LNCAP (cell line): ENCODE data around the gene TAOK2.

Experiments used
- TF ChIP-seq, protein P1 (sequence below): fragments of 450-650 bp; IDR thresholded peaks from 2 replicates; pipeline ENCODE4 v1.5.1; 2017; ENCODE audit warnings: mild to moderate bottlenecking

TAOK2 gene

DNA sequence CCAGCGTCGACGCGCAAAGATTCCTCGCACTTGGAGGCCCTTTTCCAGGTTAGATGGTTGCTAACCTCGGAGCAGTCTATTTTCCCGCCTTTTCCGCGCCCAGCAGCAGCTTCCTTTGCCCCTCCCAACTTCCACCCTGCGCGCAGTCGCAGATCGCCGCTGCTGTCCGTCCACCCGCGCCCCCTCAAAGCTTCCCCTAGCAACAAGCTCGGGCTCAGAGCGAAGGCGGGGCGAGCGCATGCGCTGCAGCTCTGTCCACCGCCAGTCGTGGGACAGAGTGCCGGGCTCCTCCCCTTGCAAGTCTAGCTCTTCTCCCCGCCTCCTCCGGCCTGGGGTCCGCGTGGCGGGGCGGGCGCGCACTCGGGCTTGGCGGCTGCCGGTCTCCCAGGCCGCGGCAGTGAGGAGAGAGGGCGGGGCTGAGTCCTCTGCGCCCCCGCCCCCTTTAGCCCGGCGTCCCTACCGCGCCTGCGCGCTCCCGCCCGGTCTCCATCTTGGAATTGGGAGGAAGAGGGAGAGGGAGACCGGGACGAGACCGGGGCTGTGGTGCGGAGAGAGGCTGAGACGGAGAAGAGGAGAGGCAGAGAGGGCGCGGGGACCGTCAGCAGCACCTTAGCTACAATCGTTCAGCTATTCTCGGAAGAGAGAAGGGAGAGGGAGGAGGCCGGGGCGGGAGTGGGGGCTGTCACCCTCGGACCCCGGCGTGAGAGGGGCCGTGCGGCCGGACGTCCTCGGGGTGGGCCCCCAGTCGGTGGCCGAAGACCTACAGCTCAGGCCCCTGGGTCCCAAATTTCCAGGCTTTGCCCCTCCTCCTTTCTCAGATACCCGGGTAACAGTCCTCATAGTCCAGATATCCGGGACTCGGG is at the start of gene TAOK2:
TSS of gene TAOK2 (plus strand) at position 485 of the 863 bp plus-strand sequence. CDS start 3,905 bp downstream, outside the sequence.
- TF ChIP-seq, protein P1, sequence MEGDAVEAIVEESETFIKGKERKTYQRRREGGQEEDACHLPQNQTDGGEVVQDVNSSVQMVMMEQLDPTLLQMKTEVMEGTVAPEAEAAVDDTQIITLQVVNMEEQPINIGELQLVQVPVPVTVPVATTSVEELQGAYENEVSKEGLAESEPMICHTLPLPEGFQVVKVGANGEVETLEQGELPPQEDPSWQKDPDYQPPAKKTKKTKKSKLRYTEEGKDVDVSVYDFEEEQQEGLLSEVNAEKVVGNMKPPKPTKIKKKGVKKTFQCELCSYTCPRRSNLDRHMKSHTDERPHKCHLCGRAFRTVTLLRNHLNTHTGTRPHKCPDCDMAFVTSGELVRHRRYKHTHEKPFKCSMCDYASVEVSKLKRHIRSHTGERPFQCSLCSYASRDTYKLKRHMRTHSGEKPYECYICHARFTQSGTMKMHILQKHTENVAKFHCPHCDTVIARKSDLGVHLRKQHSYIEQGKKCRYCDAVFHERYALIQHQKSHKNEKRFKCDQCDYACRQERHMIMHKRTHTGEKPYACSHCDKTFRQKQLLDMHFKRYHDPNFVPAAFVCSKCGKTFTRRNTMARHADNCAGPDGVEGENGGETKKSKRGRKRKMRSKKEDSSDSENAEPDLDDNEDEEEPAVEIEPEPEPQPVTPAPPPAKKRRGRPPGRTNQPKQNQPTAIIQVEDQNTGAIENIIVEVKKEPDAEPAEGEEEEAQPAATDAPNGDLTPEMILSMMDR: no peak

DNA sequence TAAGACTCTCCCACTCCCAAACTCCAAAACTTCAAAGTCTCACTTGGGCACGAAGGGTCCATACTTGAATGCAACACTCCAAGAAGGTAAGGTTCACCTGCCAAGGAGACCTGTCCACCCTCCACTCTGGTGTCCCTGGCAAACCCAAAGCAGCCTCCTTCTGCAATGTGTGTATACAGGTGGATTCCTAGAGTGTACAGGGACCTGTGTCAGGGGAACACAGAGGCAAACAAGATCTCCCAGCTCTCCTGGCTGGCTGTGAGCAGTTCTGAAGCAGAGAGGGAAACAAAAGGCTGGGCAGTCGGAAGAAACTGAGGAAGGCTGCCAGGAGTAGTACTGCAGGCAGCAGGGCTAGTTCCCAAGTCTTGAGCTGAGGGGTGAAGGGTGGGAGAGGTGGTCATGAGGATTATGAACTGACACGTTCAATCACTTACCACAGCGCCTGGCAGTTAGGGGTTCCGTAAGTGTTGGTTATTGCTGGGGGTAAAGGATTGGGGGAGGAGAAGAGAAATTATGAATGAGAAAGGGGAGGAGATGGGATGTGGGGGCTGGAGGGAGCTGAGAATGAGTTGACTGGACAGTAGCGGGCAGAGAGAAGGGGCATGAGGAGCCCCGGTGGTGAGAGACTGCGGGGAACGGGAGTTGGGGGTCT is 48.4 kb upstream of the TAOK2 start:
- TF ChIP-seq, protein P1: no peak

DNA sequence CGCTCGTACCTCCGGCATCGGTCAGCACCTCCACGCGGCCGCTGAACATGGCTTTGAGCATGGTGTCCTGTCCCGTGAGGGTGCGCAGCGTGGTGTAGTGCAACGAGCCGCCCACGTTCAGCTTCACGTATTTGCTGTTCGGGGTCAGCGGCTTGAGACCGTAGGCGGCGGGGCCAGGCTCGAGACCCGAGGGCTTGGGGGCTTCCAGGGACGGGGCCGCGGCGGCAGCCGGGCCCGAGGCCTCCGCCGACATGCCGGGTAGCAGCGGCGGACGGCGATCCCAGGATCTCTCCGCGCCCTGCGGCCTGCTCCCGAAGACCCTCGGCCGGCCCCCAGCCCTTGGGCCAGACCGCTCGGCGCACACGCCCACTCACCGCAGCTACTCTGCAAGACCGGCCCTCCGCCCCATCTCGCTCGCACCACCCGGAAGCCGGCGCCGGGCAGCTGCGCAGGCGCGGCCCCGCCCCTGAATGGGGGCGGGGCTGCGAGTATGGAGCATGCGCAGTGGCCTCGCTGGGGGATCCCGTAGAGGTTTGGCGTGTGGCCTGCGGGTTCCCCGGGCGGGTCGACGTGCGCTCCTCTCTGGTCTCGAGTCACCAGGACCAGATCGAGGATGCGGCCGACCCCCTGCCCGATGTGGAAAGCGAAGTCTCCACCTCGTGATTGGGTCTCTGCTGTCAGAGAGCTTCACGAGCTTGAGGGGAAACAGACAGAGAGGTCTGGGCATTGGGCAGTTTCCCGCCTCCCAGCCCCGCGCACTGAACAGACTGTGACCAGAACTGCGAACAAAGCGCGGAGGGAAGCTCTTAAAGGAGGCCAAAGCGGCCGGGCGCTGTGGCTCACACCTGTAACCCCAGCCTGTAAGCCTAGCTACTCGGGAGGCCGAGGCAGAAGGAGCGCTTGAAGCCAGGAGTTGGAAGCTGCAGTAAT is 47.6 kb upstream of the TAOK2 start, which contains the start of gene KCTD13:
TSS of gene KCTD13 (minus strand) at position 446 of the 930 bp plus-strand sequence. CDS start at position 253, 193 bp downstream.
- TF ChIP-seq, protein P1: no peak

- TF ChIP-seq, protein P1: no peak
Observed at GRCh38 chr16:29926711-29927052, 47.0 kb upstream of the TAOK2 start.

GRCh38 chr16:29927070-29927905 is 46.4 kb upstream of the TAOK2 start:
- TF ChIP-seq, protein P1: no peak

GRCh38 chr16:29940656-29941055 is 33.0 kb upstream of the TAOK2 start:
- TF ChIP-seq, protein P1: no peak
